Thyroid gland (tissue), 4 donors: ENCODE measurements around the gene GRN. TPM values are rescaled to one million over a fixed set of nuclear protein-coding genes. Genes with fewer than 3 reads are reported as not detected.
"Not testable (repeated sequence)": the region's sequence is repeated elsewhere in the genome, so short reads cannot be mapped to it uniquely, and the experiment has no call there.

Experiments
- DNase-seq, 2 donors: peaks; one replicate each; pipeline ENCODE4 v3.0.0-alpha.2; 2019
- H3K27ac ChIP-seq, 3 donors: fragments of 200-600 bp; sonication (generic); 1 replicate in 2 of 3; 2 replicates in 1 of 3; pipeline ENCODE4 v1.5.1; 2016 to 2019; ENCODE audit warnings: mild to moderate bottlenecking in 1 of 3, moderate library complexity in 1 of 3
- H3K27me3 ChIP-seq: fragments of 200-600 bp; sonication (generic); one replicate; pipeline ENCODE4 v1.5.1; 2019
- H3K36me3 ChIP-seq, 2 donors: fragments of 200-600 bp; sonication (generic); one replicate each; pipeline ENCODE4 v1.5.1; 2016 to 2019
- H3K4me1 ChIP-seq, 2 donors: fragments of 200-600 bp; sonication (generic); one replicate each; pipeline ENCODE4 v1.5.1; 2017 to 2019
- H3K4me3 ChIP-seq, 3 donors: fragments of 200-600 bp; sonication (generic); replicated peaks in 1 of 3; 1 replicate in 2 of 3; 2 replicates in 1 of 3; pipeline ENCODE4 v1.5.1; 2016; ENCODE audit warnings: mild to moderate bottlenecking in 1 of 3
- H3K9me3 ChIP-seq: fragments of 200-600 bp; sonication (generic); one replicate; pipeline ENCODE4 v1.5.1; 2017
- CTCF ChIP-seq, 6 experiments: fragments of 200-600 bp in 3 of 6; fragments of 450-650 bp in 3 of 6; sonication (generic) in 3 of 6; IDR thresholded peaks; one replicate each; pipeline ENCODE4 v1.5.1; 2016 to 2019; ENCODE audit warnings: antibody characterized with exemption in 6 of 6, mild to moderate bottlenecking in 2 of 6, inconsistent platforms in 1 of 6, moderate library complexity in 1 of 6
- POLR2A ChIP-seq, 2 donors: fragments of 450-650 bp; IDR thresholded peaks; one replicate each; pipeline ENCODE4 v1.6.1; 2017; ENCODE audit warnings: antibody characterized with exemption in 2 of 2, mild to moderate bottlenecking in 2 of 2, moderate library complexity in 1 of 2
- WGBS, 2 donors: methylation state at CpG; one replicate each; pipeline ENCODE4 v1.1.5; 2017; 5-methylcytosine and 5-hydroxymethylcytosine counted together
- intact Hi-C: fragments of 100-400 bp; cut with DNase I; formaldehyde crosslinking; loops from one replicate; pipeline ENCODE4 v1.15.1; 2023
- total RNA-seq, 4 donors: library from RNA; depleted of rRNA; stranded (reverse); fragments of >200 nt; gene quantifications; one replicate each; pipeline ENCODE4 v1.2.3, GENCODE V29; 2016

The GRN gene
- total RNA-seq, 4 donors from 2014 or later: 259 to 292 (median 264) TPM

GRCh38 chr17:44361292-44362260 is 16.5 kb downstream of the GRN start:
- TF ChIP-seq CTCF (IDR thresholded peaks at IDR 0.05): no peak
- TF ChIP-seq POLR2A (IDR thresholded peaks at IDR 0.05): no peak
- Histone ChIP-seq H3K27ac (no peak overlapping the region), H3K4me1 (peaks cover 35 to 37% of the 10 kb centered on the region in 2 donors), H3K4me3 (no peak overlapping the region), H3K36me3 (no peaks in the 10 kb centered on the region), H3K27me3 (no peaks in the 10 kb centered on the region), H3K9me3 (no peaks in the 10 kb centered on the region)
- DNase-seq: no peak
- intact Hi-C loops: no loop called here
- 56 to 57% methylated on average over 11 of the region's 11 CpGs for WGBS, 2 donors

DNA sequence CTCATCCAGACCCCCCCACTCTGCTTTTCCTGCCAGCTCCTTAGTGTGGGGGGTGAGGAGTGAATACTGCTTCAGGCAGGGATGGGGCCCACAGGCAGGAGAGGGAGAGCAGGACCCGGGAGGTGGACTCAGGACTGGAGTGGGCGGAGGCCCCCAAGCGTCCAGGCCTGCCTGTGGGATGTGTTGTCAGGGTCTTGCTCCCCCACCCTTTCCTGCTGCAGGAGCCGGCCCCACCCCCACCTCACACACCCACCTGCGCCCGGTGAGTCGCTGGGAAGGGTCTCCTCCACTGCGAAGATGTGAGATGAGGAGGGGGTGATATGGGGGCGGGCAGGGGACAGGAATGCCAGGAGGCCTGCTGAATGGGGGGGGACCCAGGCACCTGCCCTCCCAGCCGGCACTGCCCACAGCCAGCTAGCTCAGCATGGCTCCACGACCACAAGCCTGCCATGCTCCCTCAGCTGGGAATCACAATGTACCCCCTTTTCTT is 17.4 kb downstream of the GRN start:
- 0 to 31% methylated on average over 2 to 5 of the region's 11 CpGs for WGBS, 2 donors
- intact Hi-C loops: no loop called here
- H3K9me3 ChIP-seq: no peaks in the 10 kb centered on the region
- H3K4me3 ChIP-seq: peak overlapping the region in 1 of 3 donors; percentile 62
- H3K36me3 ChIP-seq: no peaks in the 10 kb centered on the region
- no peaks in the 10 kb centered on the region for H3K27me3 ChIP-seq
- DNase-seq: no peak
- TF ChIP-seq CTCF (IDR thresholded peaks at IDR 0.05) (no peak), POLR2A (IDR thresholded peaks at IDR 0.05) (no peak)
- H3K27ac ChIP-seq: no peak overlapping the region
- peaks cover 40 to 43% of the 10 kb centered on the region in 2 donors for H3K4me1 ChIP-seq

GRCh38 chr17:44362949-44363612 is 18.0 kb downstream of the GRN start:
- peak in 1 of 2 donors; percentile 19 for DNase-seq
- no peak overlapping the region for H3K27ac ChIP-seq

DNA sequence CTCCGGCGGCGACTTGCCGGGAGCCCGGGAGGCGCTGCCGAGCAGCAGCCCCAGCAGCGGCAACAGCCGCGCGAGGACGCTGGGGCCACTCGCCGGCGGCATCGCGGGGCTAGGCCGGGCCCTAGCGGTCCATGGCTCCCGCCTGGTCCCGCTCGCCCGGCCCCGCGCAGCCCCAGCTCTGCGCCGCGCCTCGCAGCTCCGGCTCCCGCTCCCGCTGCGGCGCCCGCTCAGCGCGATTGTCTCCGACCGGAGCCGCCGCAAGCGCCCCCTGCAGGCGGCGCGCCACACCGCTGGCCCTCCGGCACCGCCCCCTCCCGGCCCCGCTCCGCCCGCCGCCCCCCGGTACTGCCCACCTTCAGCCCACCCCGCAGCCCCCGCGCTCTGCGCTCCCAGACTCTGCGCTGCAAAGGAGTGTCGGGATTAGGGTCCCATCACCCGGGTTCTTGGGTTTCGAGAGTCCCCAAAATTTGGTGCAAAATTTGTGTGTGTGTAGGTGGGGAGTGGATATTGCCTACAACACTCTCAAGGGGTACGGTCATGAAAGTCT is 18.6 kb downstream of the GRN start, which contains the start of gene FAM171A2:
TSS of gene FAM171A2 (minus strand) at position 241 of the 547 bp plus-strand sequence. CDS start at position 102, 139 bp downstream.
- Histone ChIP-seq H3K27ac (no peak within 1 kb of the TSS), H3K36me3 (no peaks in the 10 kb centered on the region), H3K9me3 (no peaks in the 10 kb centered on the region), H3K27me3 (no peaks in the 10 kb centered on the region), H3K4me3 (peak within 1 kb of the TSS; percentile 52 to 62 (median 56)), H3K4me1 (peaks cover 43 to 51% of the 10 kb centered on the region in 2 donors)
- DNase-seq: peak; percentile 55 to 63
- peak in 1 of 2 donors; percentile 52 for TF ChIP-seq POLR2A (IDR thresholded peaks at IDR 0.05)
- TF ChIP-seq CTCF (IDR thresholded peaks at IDR 0.05): peak in 4 of 6 experiments; percentile 70 to 98 (median 74)
- WGBS, 2 donors: 0 to 4% methylated on average over 9 to 17 of the region's 63 CpGs
- intact Hi-C loops: no loop called here

More at GRCh38 chr17:44362949-44363612, 18.0 kb downstream of the GRN start:
- Histone ChIP-seq H3K9me3 (no peaks in the 10 kb centered on the region), H3K36me3 (no peaks in the 10 kb centered on the region), H3K4me1 (peaks cover 43 to 46% of the 10 kb centered on the region in 2 donors), H3K4me3 (peak overlapping the region; percentile 52 to 62 (median 56)), H3K27me3 (no peaks in the 10 kb centered on the region)
- no peak for TF ChIP-seq CTCF (IDR thresholded peaks at IDR 0.05)
- intact Hi-C loops: no loop called here
- 0 to 7% methylated on average over 3 to 7 of the region's 45 CpGs for WGBS, 2 donors

- H3K27me3 ChIP-seq, H3K36me3 ChIP-seq, H3K4me3 ChIP-seq, DNase-seq, intact Hi-C loops, H3K9me3 ChIP-seq: not testable (repeated sequence)
- WGBS, 2 donors: 88 to 95% methylated on average over 5 of the region's 5 CpGs
- Histone ChIP-seq H3K27ac (peak overlapping the region in 2 of 3 donors; percentile 31 to 49), H3K4me1 (peaks cover 43 to 51% of the 10 kb centered on the region in 2 donors)
Measured at GRCh38 chr17:44365051-44365450, 19.9 kb downstream of the GRN start.
